Measurements from ENCODE around the gene GFOD1. TPM values are rescaled to one million over a fixed set of nuclear protein-coding genes. Genes with fewer than 3 reads are reported as not detected.

Gene GFOD1
- total and polyA plus RNA-seq, 9 donors = 1.4 to 9.2 (median 3.7) TPM

GRCh38 chr6:13384506-13384905 is 102.9 kb downstream of the GFOD1 start:
- WGBS, 3 donors = 70 to 78% (median 74%) methylated on average over 9 of the region's 9 CpGs
- TF ChIP-seq POLR2A (IDR thresholded peaks at IDR 0.05) (no peak), EP300 (IDR thresholded peaks at IDR 0.05) (no peak), CTCF (IDR thresholded peaks at IDR 0.05) (no peak)
- no peak overlapping the region for H3K27ac ChIP-seq
- no peaks in the 10 kb centered on the region for H3K9me3 ChIP-seq
- no peaks in the 10 kb centered on the region for H3K36me3 ChIP-seq
- DNase-seq = no peak
- H3K4me3 ChIP-seq = no peak overlapping the region
- intact Hi-C loops (cut with DNase I) = no loop called here
- peaks cover 1% of the 10 kb centered on the region for H3K4me1 ChIP-seq (ENCODE audit: insufficient read depth)
- no peaks in the 10 kb centered on the region for H3K27me3 ChIP-seq

GRCh38 chr6:13383328-13384163 is 103.9 kb downstream of the GFOD1 start:
- no peak overlapping the region for H3K27ac ChIP-seq
- no peaks in the 10 kb centered on the region for H3K9me3 ChIP-seq
- H3K4me3 ChIP-seq = no peak overlapping the region
- no peaks in the 10 kb centered on the region for H3K27me3 ChIP-seq
- intact Hi-C loops (cut with DNase I) = no loop called here
- peaks cover 1% of the 10 kb centered on the region for H3K4me1 ChIP-seq (ENCODE audit: insufficient read depth)
- no peak for TF ChIP-seq EP300 (IDR thresholded peaks at IDR 0.05)
- no peak for TF ChIP-seq POLR2A (IDR thresholded peaks at IDR 0.05)
- TF ChIP-seq CTCF (IDR thresholded peaks at IDR 0.05) = no peak
- no peak for DNase-seq
- no peaks in the 10 kb centered on the region for H3K36me3 ChIP-seq
- WGBS, 3 donors = 77 to 93% (median 79%) methylated on average over 9 of the region's 9 CpGs

GRCh38 chr6:13380761-13381160 is 106.6 kb downstream of the GFOD1 start:
- DNase-seq = no peak
- Histone ChIP-seq H3K9me3 (no peaks in the 10 kb centered on the region), H3K4me1 (ENCODE audit: insufficient read depth) (peaks cover 1% of the 10 kb centered on the region), H3K36me3 (no peaks in the 10 kb centered on the region), H3K4me3 (no peak overlapping the region), H3K27ac (no peak overlapping the region), H3K27me3 (no peaks in the 10 kb centered on the region)
- WGBS, 3 donors = 12 to 44% (median 37%) methylated on average over 2 of the region's 2 CpGs
- intact Hi-C loops (cut with DNase I) = no loop called here
- TF ChIP-seq POLR2A (IDR thresholded peaks at IDR 0.05) = no peak
- TF ChIP-seq CTCF (IDR thresholded peaks at IDR 0.05) = no peak
- no peak for TF ChIP-seq EP300 (IDR thresholded peaks at IDR 0.05)

- 76 to 89% (median 76%) methylated on average over 9 of the region's 9 CpGs for WGBS, 3 donors
- no peaks in the 10 kb centered on the region for H3K36me3 ChIP-seq
- no peaks in the 10 kb centered on the region for H3K27me3 ChIP-seq
- H3K9me3 ChIP-seq = no peaks in the 10 kb centered on the region
- no peak for DNase-seq
- H3K4me3 ChIP-seq = no peak overlapping the region
- no peak for TF ChIP-seq POLR2A (IDR thresholded peaks at IDR 0.05)
- no peak for TF ChIP-seq CTCF (IDR thresholded peaks at IDR 0.05)
- no peak for TF ChIP-seq EP300 (IDR thresholded peaks at IDR 0.05)
- no peak overlapping the region for H3K27ac ChIP-seq
- peaks cover 1% of the 10 kb centered on the region for H3K4me1 ChIP-seq (ENCODE audit: insufficient read depth)
- intact Hi-C loops (cut with DNase I) = no loop called here
Measured at GRCh38 chr6:13378669-13379590, 108.5 kb downstream of the GFOD1 start.

Data from ovary (tissue), 9 donors.